Measurements from ENCODE around the gene GALNT11. TPM values are rescaled to one million over a fixed set of nuclear protein-coding genes. Genes with fewer than 3 reads are reported as not detected.

Gene GALNT11
- total RNA-seq, 2 experiments from 2014 or later, result 15.6 to 19.8 TPM

- Mint-ChIP-seq H3K27me3 (ENCODE audit: low read depth) (no peaks in the 10 kb centered on the region), H3K4me3 (no peak overlapping the region)
Observed at GRCh38 chr7:152108359-152108758, 82.9 kb downstream of the GALNT11 start.

GRCh38 chr7:152112829-152113228 is 87.4 kb downstream of the GALNT11 start:
- intact Hi-C loops (cut with micrococcal nuclease), result no loop called here
- no peak for DNase-seq
- peaks cover 24% of the 10 kb centered on the region for H3K36me3 Mint-ChIP-seq (ENCODE audit: low read depth)
- CTCF ChIA-PET, result interaction anchor here (0.6 to 0.7 kb wide), 2 partner anchors 329 to 330 kb away, joined by 3 read pairs; no protein-coding TSS in a partner anchor
- H3K27ac Mint-ChIP-seq, result no peak overlapping the region
- H3K4me3 Mint-ChIP-seq, result no peak overlapping the region
- no peaks in the 10 kb centered on the region for H3K9me3 Mint-ChIP-seq
- peaks cover 6% of the 10 kb centered on the region for H3K4me1 Mint-ChIP-seq (ENCODE audit: low read depth)
- no peaks in the 10 kb centered on the region for H3K27me3 Mint-ChIP-seq (ENCODE audit: low read depth)

More at GRCh38 chr7:152108359-152108758, 82.9 kb downstream of the GALNT11 start:
- CTCF ChIA-PET, result no interaction called here
- H3K9me3 Mint-ChIP-seq, result no peaks in the 10 kb centered on the region
- no peak overlapping the region for H3K27ac Mint-ChIP-seq
- peaks cover 25% of the 10 kb centered on the region for H3K36me3 Mint-ChIP-seq (ENCODE audit: low read depth)
- intact Hi-C loops (cut with micrococcal nuclease), result no loop called here
- peaks cover 6% of the 10 kb centered on the region for H3K4me1 Mint-ChIP-seq (ENCODE audit: low read depth)
- no peak for DNase-seq

GRCh38 chr7:152115021-152115718 is 89.7 kb downstream of the GALNT11 start:
- H3K4me1 Mint-ChIP-seq (ENCODE audit: low read depth), result no peaks in the 10 kb centered on the region
- CTCF ChIA-PET, result no interaction called here
- H3K4me3 Mint-ChIP-seq, result no peak overlapping the region
- peaks cover 27% of the 10 kb centered on the region for H3K36me3 Mint-ChIP-seq (ENCODE audit: low read depth)
- no peak overlapping the region for H3K27ac Mint-ChIP-seq
- no peaks in the 10 kb centered on the region for H3K9me3 Mint-ChIP-seq
- DNase-seq, result no peak
- intact Hi-C loops (cut with micrococcal nuclease), result no loop called here
- H3K27me3 Mint-ChIP-seq (ENCODE audit: low read depth), result no peaks in the 10 kb centered on the region

- CTCF ChIA-PET, result interaction anchor here (0.6 kb wide), 1 partner anchor 546 kb away, joined by 3 read pairs; no protein-coding TSS in a partner anchor
- intact Hi-C loops (cut with micrococcal nuclease), result no loop called here
- no peak overlapping the region for H3K27ac Mint-ChIP-seq
- peaks cover 6% of the 10 kb centered on the region for H3K4me1 Mint-ChIP-seq (ENCODE audit: low read depth)
- peaks cover 42% of the 10 kb centered on the region for H3K36me3 Mint-ChIP-seq (ENCODE audit: low read depth)
- DNase-seq, result no peak
- H3K9me3 Mint-ChIP-seq, result no peaks in the 10 kb centered on the region
- H3K27me3 Mint-ChIP-seq (ENCODE audit: low read depth), result no peaks in the 10 kb centered on the region
- H3K4me3 Mint-ChIP-seq, result no peak overlapping the region
Observed at GRCh38 chr7:152117356-152117755, 91.9 kb downstream of the GALNT11 start.

GRCh38 chr7:152120210-152120609 is 94.7 kb downstream of the GALNT11 start:
- Mint-ChIP-seq H3K27ac (no peak overlapping the region), H3K27me3 (ENCODE audit: low read depth) (no peaks in the 10 kb centered on the region), H3K4me1 (ENCODE audit: low read depth) (peaks cover 9% of the 10 kb centered on the region), H3K4me3 (no peak overlapping the region), H3K36me3 (ENCODE audit: low read depth) (peaks cover 58% of the 10 kb centered on the region), H3K9me3 (peaks cover 12% of the 10 kb centered on the region)
- intact Hi-C loops (cut with micrococcal nuclease), result no loop called here
- CTCF ChIA-PET, result interaction anchor here (0.6 kb wide), 1 partner anchor 253 kb away, joined by 3 read pairs; no protein-coding TSS in a partner anchor
- no peak for DNase-seq

- intact Hi-C loops (cut with micrococcal nuclease), result no loop called here
- Mint-ChIP-seq H3K27ac (no peak overlapping the region), H3K4me1 (ENCODE audit: low read depth) (peaks cover 9% of the 10 kb centered on the region), H3K4me3 (no peak overlapping the region), H3K9me3 (peaks cover 12% of the 10 kb centered on the region), H3K36me3 (ENCODE audit: low read depth) (peaks cover 62% of the 10 kb centered on the region), H3K27me3 (ENCODE audit: low read depth) (no peaks in the 10 kb centered on the region)
- no peak for DNase-seq
- CTCF ChIA-PET, result no interaction called here
Observed at GRCh38 chr7:152120776-152121175, 95.3 kb downstream of the GALNT11 start.

- Mint-ChIP-seq H3K4me3 (no peak overlapping the region), H3K9me3 (peaks cover 12% of the 10 kb centered on the region), H3K36me3 (ENCODE audit: low read depth) (peaks cover 62% of the 10 kb centered on the region), H3K27ac (no peak overlapping the region), H3K4me1 (ENCODE audit: low read depth) (peaks cover 9% of the 10 kb centered on the region), H3K27me3 (ENCODE audit: low read depth) (no peaks in the 10 kb centered on the region)
- intact Hi-C loops (cut with micrococcal nuclease), result no loop called here
- DNase-seq, result no peak
- CTCF ChIA-PET, result no interaction called here
Observed at GRCh38 chr7:152121432-152121831, 96.0 kb downstream of the GALNT11 start.

GRCh38 chr7:152122540-152122939 is 97.1 kb downstream of the GALNT11 start:
- intact Hi-C loops (cut with micrococcal nuclease), result no loop called here
- Mint-ChIP-seq H3K36me3 (ENCODE audit: low read depth) (peaks cover 68% of the 10 kb centered on the region), H3K4me1 (ENCODE audit: low read depth) (peaks cover 9% of the 10 kb centered on the region), H3K9me3 (peaks cover 12% of the 10 kb centered on the region), H3K27me3 (ENCODE audit: low read depth) (no peaks in the 10 kb centered on the region), H3K27ac (no peak overlapping the region), H3K4me3 (no peak overlapping the region)
- CTCF ChIA-PET, result no interaction called here
- no peak for DNase-seq

- intact Hi-C loops (cut with micrococcal nuclease), result no loop called here
- no peaks in the 10 kb centered on the region for H3K27me3 Mint-ChIP-seq (ENCODE audit: low read depth)
- H3K9me3 Mint-ChIP-seq, result peaks cover 12% of the 10 kb centered on the region
- no peak overlapping the region for H3K27ac Mint-ChIP-seq
- CTCF ChIA-PET, result interaction anchor here (1.0 kb wide), 1 partner anchor 16 kb away, joined by 3 read pairs; no protein-coding TSS in a partner anchor
- H3K4me1 Mint-ChIP-seq (ENCODE audit: low read depth), result peaks cover 6% of the 10 kb centered on the region
- no peak overlapping the region for H3K4me3 Mint-ChIP-seq
- no peak for DNase-seq
- peaks cover 59% of the 10 kb centered on the region for H3K36me3 Mint-ChIP-seq (ENCODE audit: low read depth)
Observed at GRCh38 chr7:152126741-152127140, 101.3 kb downstream of the GALNT11 start.

GRCh38 chr7:152127229-152127628 is 101.8 kb downstream of the GALNT11 start:
- Mint-ChIP-seq H3K4me3 (no peak overlapping the region), H3K4me1 (ENCODE audit: low read depth) (peaks cover 5% of the 10 kb centered on the region), H3K27ac (no peak overlapping the region), H3K36me3 (ENCODE audit: low read depth) (peaks cover 56% of the 10 kb centered on the region), H3K9me3 (peaks cover 12% of the 10 kb centered on the region), H3K27me3 (ENCODE audit: low read depth) (no peaks in the 10 kb centered on the region)
- intact Hi-C loops (cut with micrococcal nuclease), result no loop called here
- CTCF ChIA-PET, result interaction anchor here (1.0 kb wide), 1 partner anchor 16 kb away, joined by 3 read pairs; no protein-coding TSS in a partner anchor
- no peak for DNase-seq

- no peak for DNase-seq
- Mint-ChIP-seq H3K36me3 (ENCODE audit: low read depth) (peaks cover 48% of the 10 kb centered on the region), H3K4me1 (ENCODE audit: low read depth) (no peaks in the 10 kb centered on the region), H3K27ac (no peak overlapping the region), H3K9me3 (peaks cover 12% of the 10 kb centered on the region), H3K4me3 (no peak overlapping the region), H3K27me3 (ENCODE audit: low read depth) (no peaks in the 10 kb centered on the region)
- intact Hi-C loops (cut with micrococcal nuclease), result no loop called here
- CTCF ChIA-PET, result no interaction called here
Observed at GRCh38 chr7:152128252-152128651, 102.8 kb downstream of the GALNT11 start.

- Mint-ChIP-seq H3K4me3 (no peak overlapping the region), H3K9me3 (peaks cover 12% of the 10 kb centered on the region), H3K27me3 (ENCODE audit: low read depth) (no peaks in the 10 kb centered on the region), H3K36me3 (ENCODE audit: low read depth) (peaks cover 41% of the 10 kb centered on the region), H3K4me1 (ENCODE audit: low read depth) (no peaks in the 10 kb centered on the region), H3K27ac (no peak overlapping the region)
- CTCF ChIA-PET, result no interaction called here
- intact Hi-C loops (cut with micrococcal nuclease), result no loop called here
- no peak for DNase-seq
Observed at GRCh38 chr7:152128741-152129461, 103.4 kb downstream of the GALNT11 start.

- DNase-seq, result no peak
- intact Hi-C loops (cut with micrococcal nuclease), result no loop called here
Observed at GRCh38 chr7:152129682-152130081, 104.2 kb downstream of the GALNT11 start.

More at GRCh38 chr7:152129682-152130081, 104.2 kb downstream of the GALNT11 start:
- Mint-ChIP-seq H3K4me1 (ENCODE audit: low read depth) (no peaks in the 10 kb centered on the region), H3K27me3 (ENCODE audit: low read depth) (no peaks in the 10 kb centered on the region), H3K36me3 (ENCODE audit: low read depth) (peaks cover 35% of the 10 kb centered on the region), H3K27ac (no peak overlapping the region), H3K9me3 (peaks cover 5% of the 10 kb centered on the region), H3K4me3 (no peak overlapping the region)
- CTCF ChIA-PET, result no interaction called here
